B cell (primary cell): ENCODE data around the gene DNAL1.

Experiments used
- CTCF ChIP-seq: fragments of 200-600 bp; IDR thresholded peaks from one replicate; pipeline ENCODE4 v1.8.0; 2022; ENCODE audit warnings: antibody characterized with exemption, mild to moderate bottlenecking
- EZH2 ChIP-seq: IDR thresholded peaks from 2 replicates; pipeline ENCODE4 v1.6.1; 2012; ENCODE audit warnings: borderline replicate concordance, low read depth, mild to moderate bottlenecking, moderate library complexity, low read length; ENCODE audit not compliant: insufficient read depth, poor library complexity, severe bottlenecking

- TF ChIP-seq CTCF (no peak), EZH2 (no peak)
Measured at GRCh38 chr14:73612339-73613045, 32.3 kb upstream of the DNAL1 start, which contains the start of gene ACOT6.
